ENCODE measurements around the gene MT1A. TPM values are rescaled to one million over a fixed set of nuclear protein-coding genes. Genes with fewer than 3 reads are reported as not detected.
A peak's percentile ranks its signal among the peaks of the same experiment; 100 is the strongest.

Gene MT1A
- polyA plus RNA-seq, 1 of the 3 experiments (the other 2 are of a cell fraction): 5.4 TPM

- Histone ChIP-seq H3K36me3 (replicated peaks in 1 of 2; ENCODE audit: control insufficient read depth in 1 of 2, insufficient read depth in 2 of 2, low read length in 1 of 2) (no peaks in the 10 kb centered on the region), H3K27me3 (ENCODE audit: insufficient read depth) (no peaks in the 10 kb centered on the region), H3F3A (replicated peaks; ENCODE audit: insufficient read depth) (peaks cover 76% of the 10 kb centered on the region), H3K4me3 (ENCODE audit: low read depth in 2 of 2, low read length in 1 of 2) (peak overlapping the region; percentile 72 to 94; a peak in 3 of 4 replicates), H3K9me2 (no peaks in the 10 kb centered on the region), H3K27ac (ENCODE audit: low read depth in 2 of 2, low read length in 1 of 2) (peak overlapping the region; percentile 77 to 96), H3K4me1 (ENCODE audit: control insufficient read depth in 1 of 2, insufficient read depth in 2 of 2, low read depth in 1 of 2, low read length in 1 of 2) (peaks cover 46 to 51% of the 10 kb centered on the region in 2 experiments; a peak in 3 of 4 replicates), H3K79me2 (ENCODE audit: insufficient read depth) (peaks cover 30% of the 10 kb centered on the region), H4K20me1 (ENCODE audit: insufficient read depth) (no peaks in the 10 kb centered on the region; the same call in 1 of the 2 replicates), H3K9me3 (no peaks in the 10 kb centered on the region), H3K9ac (peak overlapping the region; percentile 90), H2AFZ (ENCODE audit: low read depth) (peak overlapping the region; percentile 12; the same call in 1 of the 2 replicates), H3K4me2 (peak overlapping the region; percentile 88)
- ChIA-PET POLR2A (interaction anchor here (0.7 to 1.5 kb wide), 2 partner anchors 20 to 73 kb away, joined by 3 to 6 read pairs; partner anchors contain the start of gene MT1X), CTCF (interaction anchor here (0.9 to 1.8 kb wide), 3 partner anchors 10 to 92 kb away, joined by 4 to 8 read pairs (median 7); no protein-coding TSS in a partner anchor)
- no peak for DNase-seq
- WGBS (ENCODE audit: low lambda C conversion rate): 38% methylated on average over 10 of the region's 10 CpGs
- TF ChIP-seq PBX3 (IDR thresholded peaks at IDR 0.05): no peak
- TF ChIP-seq, protein P1, sequence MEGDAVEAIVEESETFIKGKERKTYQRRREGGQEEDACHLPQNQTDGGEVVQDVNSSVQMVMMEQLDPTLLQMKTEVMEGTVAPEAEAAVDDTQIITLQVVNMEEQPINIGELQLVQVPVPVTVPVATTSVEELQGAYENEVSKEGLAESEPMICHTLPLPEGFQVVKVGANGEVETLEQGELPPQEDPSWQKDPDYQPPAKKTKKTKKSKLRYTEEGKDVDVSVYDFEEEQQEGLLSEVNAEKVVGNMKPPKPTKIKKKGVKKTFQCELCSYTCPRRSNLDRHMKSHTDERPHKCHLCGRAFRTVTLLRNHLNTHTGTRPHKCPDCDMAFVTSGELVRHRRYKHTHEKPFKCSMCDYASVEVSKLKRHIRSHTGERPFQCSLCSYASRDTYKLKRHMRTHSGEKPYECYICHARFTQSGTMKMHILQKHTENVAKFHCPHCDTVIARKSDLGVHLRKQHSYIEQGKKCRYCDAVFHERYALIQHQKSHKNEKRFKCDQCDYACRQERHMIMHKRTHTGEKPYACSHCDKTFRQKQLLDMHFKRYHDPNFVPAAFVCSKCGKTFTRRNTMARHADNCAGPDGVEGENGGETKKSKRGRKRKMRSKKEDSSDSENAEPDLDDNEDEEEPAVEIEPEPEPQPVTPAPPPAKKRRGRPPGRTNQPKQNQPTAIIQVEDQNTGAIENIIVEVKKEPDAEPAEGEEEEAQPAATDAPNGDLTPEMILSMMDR (IDR thresholded peaks at IDR 0.05): no peak
- TF ChIP-seq JUND (IDR thresholded peaks at IDR 0.05): no peak
- no peak for TF ChIP-seq RFX5 (IDR thresholded peaks at IDR 0.05; ENCODE audit: low read length)
- TF ChIP-seq RCOR1 (IDR thresholded peaks at IDR 0.05; ENCODE audit: low read length): no peak
- TF ChIP-seq TAF1 (IDR thresholded peaks at IDR 0.05; ENCODE audit: borderline replicate concordance, low read depth, low read length): no peak
- TF ChIP-seq USF1 (IDR thresholded peaks at IDR 0.05; ENCODE audit: borderline replicate concordance, low read depth): no peak
- TF ChIP-seq CHD2 (IDR thresholded peaks at IDR 0.05; ENCODE audit: low read length, partially characterized antibody): no peak
- TF ChIP-seq, protein P2, sequence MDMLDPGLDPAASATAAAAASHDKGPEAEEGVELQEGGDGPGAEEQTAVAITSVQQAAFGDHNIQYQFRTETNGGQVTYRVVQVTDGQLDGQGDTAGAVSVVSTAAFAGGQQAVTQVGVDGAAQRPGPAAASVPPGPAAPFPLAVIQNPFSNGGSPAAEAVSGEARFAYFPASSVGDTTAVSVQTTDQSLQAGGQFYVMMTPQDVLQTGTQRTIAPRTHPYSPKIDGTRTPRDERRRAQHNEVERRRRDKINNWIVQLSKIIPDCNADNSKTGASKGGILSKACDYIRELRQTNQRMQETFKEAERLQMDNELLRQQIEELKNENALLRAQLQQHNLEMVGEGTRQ (IDR thresholded peaks at IDR 0.05; ENCODE audit: borderline replicate concordance, low read depth, low read length): no peak
- no peak for TF ChIP-seq YY1 (IDR thresholded peaks at IDR 0.05; ENCODE audit: low read depth)
- TF ChIP-seq EP300 (IDR thresholded peaks at IDR 0.05; ENCODE audit: borderline replicate concordance in 1 of 2, low read depth in 1 of 2, low read length in 1 of 2): no peak
- TF ChIP-seq POLR2AphosphoS5 (IDR thresholded peaks at IDR 0.05; ENCODE audit: low read depth, low read length): peak; percentile 48; the same call in 1 of the 2 replicates
- no peak for TF ChIP-seq FOSL2 (IDR thresholded peaks at IDR 0.05; ENCODE audit: borderline replicate concordance, low read depth)
- TF ChIP-seq FOXJ3 (CRISPR knock-in tag; IDR thresholded peaks at IDR 0.05): no peak
- peak; percentile 53 for TF ChIP-seq MAX (IDR thresholded peaks at IDR 0.05; ENCODE audit: low read depth)
- no peak for TF ChIP-seq SMC3 (IDR thresholded peaks at IDR 0.05; ENCODE audit: low read depth, low read length)
- TF ChIP-seq REST (IDR thresholded peaks at IDR 0.05; ENCODE audit: low read depth, low read length): no peak
- no peak for TF ChIP-seq EZH2phosphoT487 (IDR thresholded peaks at IDR 0.05; ENCODE audit: borderline replicate concordance, low read depth)
- no peak for TF ChIP-seq RAD21 (IDR thresholded peaks at IDR 0.05; ENCODE audit: low read length)
- TF ChIP-seq, protein P3, sequence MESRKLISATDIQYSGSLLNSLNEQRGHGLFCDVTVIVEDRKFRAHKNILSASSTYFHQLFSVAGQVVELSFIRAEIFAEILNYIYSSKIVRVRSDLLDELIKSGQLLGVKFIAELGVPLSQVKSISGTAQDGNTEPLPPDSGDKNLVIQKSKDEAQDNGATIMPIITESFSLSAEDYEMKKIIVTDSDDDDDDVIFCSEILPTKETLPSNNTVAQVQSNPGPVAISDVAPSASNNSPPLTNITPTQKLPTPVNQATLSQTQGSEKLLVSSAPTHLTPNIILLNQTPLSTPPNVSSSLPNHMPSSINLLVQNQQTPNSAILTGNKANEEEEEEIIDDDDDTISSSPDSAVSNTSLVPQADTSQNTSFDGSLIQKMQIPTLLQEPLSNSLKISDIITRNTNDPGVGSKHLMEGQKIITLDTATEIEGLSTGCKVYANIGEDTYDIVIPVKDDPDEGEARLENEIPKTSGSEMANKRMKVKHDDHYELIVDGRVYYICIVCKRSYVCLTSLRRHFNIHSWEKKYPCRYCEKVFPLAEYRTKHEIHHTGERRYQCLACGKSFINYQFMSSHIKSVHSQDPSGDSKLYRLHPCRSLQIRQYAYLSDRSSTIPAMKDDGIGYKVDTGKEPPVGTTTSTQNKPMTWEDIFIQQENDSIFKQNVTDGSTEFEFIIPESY (IDR thresholded peaks at IDR 0.05; ENCODE audit: borderline replicate concordance, low read depth): no peak
Measured at GRCh38 chr16:56610017-56610608, 28.4 kb upstream of the MT1A start.

All from SK-N-SH (cell line).